ENCODE results near the gene METTL26. TPM values are rescaled to one million over a fixed set of nuclear protein-coding genes. Genes with fewer than 3 reads are reported as not detected.

Gene METTL26
- total RNA-seq, 1 donor = 76.0 TPM

- Histone ChIP-seq H2AFZ (ENCODE audit: low read length) (no peak overlapping the region), H3K36me3 (ENCODE audit: insufficient read depth, low read length) (no peaks in the 10 kb centered on the region), H3K27me3 (ENCODE audit: insufficient read depth, low read length) (no peaks in the 10 kb centered on the region), H3K4me3 (ENCODE audit: insufficient read depth, low read length) (peak overlapping the region; percentile 80), H3K79me2 (ENCODE audit: insufficient read depth, low read length) (peaks cover 45% of the 10 kb centered on the region), H3K9me3 (ENCODE audit: low read depth, low read length) (no peaks in the 10 kb centered on the region), H4K20me1 (ENCODE audit: insufficient read depth, low read length) (peaks cover 7% of the 10 kb centered on the region), H3K27ac (ENCODE audit: low read depth, low read length) (no peak overlapping the region), H3K4me1 (ENCODE audit: insufficient read depth, low read length) (peaks cover 28% of the 10 kb centered on the region), H3K4me2 (ENCODE audit: insufficient read depth, low read length) (peak overlapping the region; percentile 96)
- DNase-seq (ENCODE audit: insufficient read length, low spot score, missing footprints) = no peak
- TF ChIP-seq CTCF (IDR thresholded peaks at IDR 0.05; ENCODE audit: extremely low read depth, low read depth, low read length) = no peak
Measured at GRCh38 chr16:647173-647902, 11.2 kb upstream of the METTL26 start.

- no peaks in the 10 kb centered on the region for H3K27me3 ChIP-seq (ENCODE audit: insufficient read depth, low read length)
- no peaks in the 10 kb centered on the region for H3K36me3 ChIP-seq (ENCODE audit: insufficient read depth, low read length)
- no peak overlapping the region for H2AFZ ChIP-seq (ENCODE audit: low read length)
- H3K4me1 ChIP-seq (ENCODE audit: insufficient read depth, low read length) = peaks cover 28% of the 10 kb centered on the region
- no peak overlapping the region for H3K27ac ChIP-seq (ENCODE audit: low read depth, low read length)
- DNase-seq (ENCODE audit: insufficient read length, low spot score, missing footprints) = no peak
- TF ChIP-seq CTCF (IDR thresholded peaks at IDR 0.05; ENCODE audit: extremely low read depth, low read depth, low read length) = no peak
- H4K20me1 ChIP-seq (ENCODE audit: insufficient read depth, low read length) = peaks cover 7% of the 10 kb centered on the region
- H3K4me3 ChIP-seq (ENCODE audit: insufficient read depth, low read length) = no peak overlapping the region
- peaks cover 45% of the 10 kb centered on the region for H3K79me2 ChIP-seq (ENCODE audit: insufficient read depth, low read length)
- H3K9me3 ChIP-seq (ENCODE audit: low read depth, low read length) = no peaks in the 10 kb centered on the region
- no peak overlapping the region for H3K4me2 ChIP-seq (ENCODE audit: insufficient read depth, low read length)
Measured at GRCh38 chr16:646679-647172, 10.6 kb upstream of the METTL26 start.

GRCh38 chr16:645852-646678, 10.0 kb upstream of the METTL26 start:
- Histone ChIP-seq H3K79me2 (ENCODE audit: insufficient read depth, low read length) (peaks cover 45% of the 10 kb centered on the region), H3K36me3 (ENCODE audit: insufficient read depth, low read length) (no peaks in the 10 kb centered on the region), H3K27ac (ENCODE audit: low read depth, low read length) (no peak overlapping the region), H3K4me2 (ENCODE audit: insufficient read depth, low read length) (no peak overlapping the region), H3K4me1 (ENCODE audit: insufficient read depth, low read length) (peaks cover 28% of the 10 kb centered on the region), H3K9me3 (ENCODE audit: low read depth, low read length) (no peaks in the 10 kb centered on the region), H2AFZ (ENCODE audit: low read length) (no peak overlapping the region), H3K27me3 (ENCODE audit: insufficient read depth, low read length) (no peaks in the 10 kb centered on the region), H4K20me1 (ENCODE audit: insufficient read depth, low read length) (peaks cover 7% of the 10 kb centered on the region), H3K4me3 (ENCODE audit: insufficient read depth, low read length) (no peak overlapping the region)
- no peak for DNase-seq (ENCODE audit: insufficient read length, low spot score, missing footprints)
- no peak for TF ChIP-seq CTCF (IDR thresholded peaks at IDR 0.05; ENCODE audit: extremely low read depth, low read depth, low read length)

GRCh38 chr16:644556-644955, 8.5 kb upstream of the METTL26 start:
- Histone ChIP-seq H3K27me3 (ENCODE audit: insufficient read depth, low read length) (no peaks in the 10 kb centered on the region), H3K4me1 (ENCODE audit: insufficient read depth, low read length) (peaks cover 24% of the 10 kb centered on the region), H3K27ac (ENCODE audit: low read depth, low read length) (no peak overlapping the region), H3K79me2 (ENCODE audit: insufficient read depth, low read length) (peaks cover 36% of the 10 kb centered on the region), H2AFZ (ENCODE audit: low read length) (no peak overlapping the region), H4K20me1 (ENCODE audit: insufficient read depth, low read length) (peaks cover 7% of the 10 kb centered on the region), H3K36me3 (ENCODE audit: insufficient read depth, low read length) (no peaks in the 10 kb centered on the region), H3K9me3 (ENCODE audit: low read depth, low read length) (no peaks in the 10 kb centered on the region), H3K4me2 (ENCODE audit: insufficient read depth, low read length) (no peak overlapping the region), H3K4me3 (ENCODE audit: insufficient read depth, low read length) (no peak overlapping the region)
- TF ChIP-seq CTCF (IDR thresholded peaks at IDR 0.05; ENCODE audit: extremely low read depth, low read depth, low read length) = no peak
- no peak for DNase-seq (ENCODE audit: insufficient read length, low spot score, missing footprints)

Data from osteoblast (primary cell).